Measurements from ENCODE around the gene NUP133. TPM values are rescaled to one million over a fixed set of nuclear protein-coding genes. Genes with fewer than 3 reads are reported as not detected.

Gene NUP133
- total and polyA plus RNA-seq, 2 donors (not counting 1 experiment from before 2014, with no cell fraction given): 10.5 to 50.5 TPM

- no peaks in the 10 kb centered on the region for H3K4me1 ChIP-seq (ENCODE audit: control insufficient read depth in 2 of 2, insufficient read depth in 2 of 2, low read length in 2 of 2)
- H3K4me2 ChIP-seq (replicated peaks; ENCODE audit: low read depth, low read length, poor library complexity, severe bottlenecking): no peak overlapping the region
- H3K27ac ChIP-seq (ENCODE audit: low read length in 2 of 2): no peak overlapping the region
- POLR2A ChIA-PET: no interaction called here
- intact Hi-C loops (cut with micrococcal nuclease): no loop called here
- peaks cover 0 to 11% (median 2%) of the 10 kb centered on the region in 4 experiments for H3K27me3 ChIP-seq (replicated peaks in 1 of 4; ENCODE audit: control extremely low read depth in 1 of 4, control insufficient read depth in 3 of 4, insufficient read depth in 4 of 4, low read length in 3 of 4)
- 100% methylated on average over 1 of the region's 4 CpGs for WGBS (ENCODE audit: insufficient coverage)
- DNase-seq (no peak), ATAC-seq (ENCODE audit: low read depth) (no peak)
- H3K79me2 ChIP-seq (ENCODE audit: control insufficient read depth, insufficient read depth, low read length): no peaks in the 10 kb centered on the region
- no peaks in the 10 kb centered on the region for H4K20me1 ChIP-seq (ENCODE audit: control insufficient read depth, insufficient read depth, low read length, poor library complexity, severe bottlenecking)
- CTCF ChIA-PET: no interaction called here
- no peak overlapping the region for H3K4me3 Mint-ChIP-seq
- peaks cover 59% of the 10 kb centered on the region for H3K27me3 Mint-ChIP-seq
- no peaks in the 10 kb centered on the region for H3K9me3 Mint-ChIP-seq (ENCODE audit: insufficient read depth)
- no peak overlapping the region for H3K27ac Mint-ChIP-seq
- H3K4me1 Mint-ChIP-seq: no peaks in the 10 kb centered on the region
- no peak overlapping the region for H3K9ac ChIP-seq (ENCODE audit: low read length)
- H3K36me3 ChIP-seq (replicated peaks in 1 of 2; ENCODE audit: control extremely low read depth in 1 of 2, control insufficient read depth in 1 of 2, extremely low read depth in 1 of 2, insufficient read depth in 2 of 2, low read length in 1 of 2): no peaks in the 10 kb centered on the region
- H3K4me3 ChIP-seq (ENCODE audit: control extremely low read depth in 1 of 5, extremely low read depth in 1 of 5, insufficient read depth in 1 of 5, low read depth in 2 of 5, low read length in 4 of 5): no peak overlapping the region
- peaks cover 0 to 4% (median 0%) of the 10 kb centered on the region in 3 donors for H3K9me3 ChIP-seq (ENCODE audit: control extremely low read depth in 1 of 3, control insufficient read depth in 2 of 3, insufficient read depth in 1 of 3, low read length in 2 of 3)
- no peak for TF ChIP-seq CTCF (IDR thresholded peaks at IDR 0.05)
- no peak for TF ChIP-seq EZH2 (IDR thresholded peaks at IDR 0.05; ENCODE audit: borderline replicate concordance, insufficient read depth, low read depth, low read length, poor library complexity, severe bottlenecking)
- no peak overlapping the region for H2AFZ ChIP-seq (ENCODE audit: insufficient read depth, low read depth, low read length, poor library complexity, severe bottlenecking)
Measured at GRCh38 chr1:229392936-229393335, 115.2 kb downstream of the NUP133 start.

Small RNAs within 50 kb of the gene (small RNA-seq; reads per million reads assigned to genes)
- not detected for gene RN7SKP276 (ENCODE audit: insufficient read length, low read depth, low replicate concordance)
- gene RNA5SP78 (ENCODE audit: insufficient read length, low read depth, low replicate concordance): not detected
- not detected for gene RNU4-21P (ENCODE audit: insufficient read length, low read depth, low replicate concordance)

Other genes starting within 250 kb of the NUP133 start
- gene RAB4A, start 237.2 kb downstream of the NUP133 start, total RNA-seq: 46.0 and 49.7 TPM in 2 replicates
- gene RAB4A, start 237.2 kb downstream of the NUP133 start, polyA plus RNA-seq: 14.7 and 22.0 TPM in 2 replicates
- 15.8 and 17.4 TPM in 2 replicates for gene CCSAP, start 165.3 kb downstream of the NUP133 start, total RNA-seq
- gene CCSAP, start 165.3 kb downstream of the NUP133 start, polyA plus RNA-seq: 3.3 and 7.7 TPM in 2 replicates
- gene ACTA1, start 74.2 kb downstream of the NUP133 start, total RNA-seq: not detected in 2 replicates
- gene ACTA1, start 74.2 kb downstream of the NUP133 start, polyA plus RNA-seq: 0.21 and 0.30 TPM in 2 replicates
- gene ABCB10, start 50.4 kb upstream of the NUP133 start, total RNA-seq: 17.0 and 18.6 TPM in 2 replicates
- 6.5 and 9.8 TPM in 2 replicates for gene ABCB10, start 50.4 kb upstream of the NUP133 start, polyA plus RNA-seq
- gene TAF5L, start 117.8 kb upstream of the NUP133 start, total RNA-seq: 21.2 and 24.0 TPM in 2 replicates
- 15.7 and 23.4 TPM in 2 replicates for gene TAF5L, start 117.8 kb upstream of the NUP133 start, polyA plus RNA-seq
- 9.6 and 11.2 TPM in 2 replicates for gene URB2, start 117.9 kb upstream of the NUP133 start, total RNA-seq
- gene URB2, start 117.9 kb upstream of the NUP133 start, polyA plus RNA-seq: 5.4 and 6.5 TPM in 2 replicates